Pulmonary artery endothelial cell (primary cell): ENCODE results near the gene WFIKKN1. TPM values are rescaled to one million over a fixed set of nuclear protein-coding genes. Genes with fewer than 3 reads are reported as not detected.

Experiments used
- DNase-seq: peaks from one replicate; pipeline ENCODE4 v3.0.0-alpha.2; 2011; ENCODE audit warnings: low read depth, low spot score
- total RNA-seq: library from RNA; depleted of rRNA; stranded (reverse); fragments of >200 nt; gene quantifications from 2 replicates; pipeline ENCODE4 v1.2.3, GENCODE V29; 2014

WFIKKN1 gene
- total RNA-seq, 1 donor from 2014 or later, result 0.07 TPM

DNA sequence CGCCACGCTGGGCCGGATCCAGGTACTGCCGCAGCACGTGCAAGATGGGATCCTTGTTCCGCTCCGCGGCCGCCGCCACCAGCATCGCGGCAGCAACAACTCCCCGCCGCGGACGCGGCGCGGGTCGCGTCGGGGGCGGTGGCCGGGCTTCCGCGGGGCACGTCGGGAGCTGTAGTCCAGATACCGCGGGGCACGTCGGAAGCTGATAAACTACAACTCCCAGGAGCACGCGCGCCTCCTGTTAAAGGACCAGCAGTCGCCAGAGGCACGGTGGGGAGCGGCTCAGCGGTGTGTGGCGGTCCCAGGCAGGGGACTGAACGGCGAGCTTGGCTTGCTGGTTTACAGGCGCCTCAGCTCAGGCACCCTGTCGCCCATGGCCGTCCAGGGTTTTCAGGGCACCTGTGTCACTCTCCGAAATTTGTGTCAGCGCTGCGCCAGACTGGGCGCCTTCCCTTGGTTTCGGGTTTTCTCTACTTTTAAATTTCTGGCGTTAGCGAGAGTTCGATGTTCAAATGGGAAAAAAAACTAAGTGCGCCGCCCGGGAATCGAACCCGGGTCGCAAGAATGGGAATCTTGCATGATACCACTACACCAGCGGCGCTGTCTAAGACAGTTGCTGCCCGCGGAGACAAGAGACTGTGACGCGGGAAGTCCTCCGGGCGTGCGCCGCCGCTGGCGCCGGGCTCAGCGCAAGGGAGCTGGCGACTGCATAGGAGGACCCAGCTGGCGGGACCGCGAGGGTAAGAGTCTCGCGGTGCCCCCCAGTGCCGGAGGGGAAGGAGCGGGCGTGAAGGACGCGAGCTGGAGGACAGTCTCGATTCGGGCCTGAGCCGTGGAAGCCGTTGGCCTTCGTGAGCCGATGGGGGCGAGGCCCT, 5.7 kb downstream of the WFIKKN1 start, which contains the start of gene METTL26:
Gene METTL26 (minus strand): TSS at position 100 of the 875 bp plus-strand sequence. CDS start 15 bp downstream, at position 85.
- DNase-seq, result peak; percentile 88

GRCh38 chr16:637081-638018, 6.6 kb downstream of the WFIKKN1 start:
- DNase-seq, result peak; percentile 59

DNA sequence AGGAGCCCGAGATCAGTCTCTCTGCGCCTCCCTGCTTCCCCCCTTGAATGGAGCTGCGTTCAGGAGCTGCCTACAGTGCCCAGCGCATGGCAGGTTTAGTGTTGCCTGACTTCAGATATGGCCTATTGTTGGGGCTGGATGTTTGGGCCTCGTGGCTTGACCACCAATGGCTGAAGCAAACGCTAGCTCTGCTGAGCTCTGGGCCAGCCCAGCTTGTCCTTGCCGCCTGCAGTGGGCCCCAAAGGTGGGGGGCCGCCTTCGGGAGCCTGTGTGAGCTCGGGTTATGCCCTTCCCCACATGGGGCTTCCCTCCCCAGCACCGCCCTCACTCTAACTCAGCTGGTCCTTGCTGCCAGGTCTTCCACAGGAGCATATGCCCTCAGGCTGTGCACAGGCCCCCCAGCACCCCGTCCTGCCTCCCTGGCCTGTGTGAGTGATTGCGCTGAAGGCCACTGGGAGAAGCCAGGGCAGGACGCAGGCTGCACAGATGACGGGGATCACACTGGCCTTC, 7.3 kb downstream of the WFIKKN1 start:
- no peak for DNase-seq

- no peak for DNase-seq
Observed at GRCh38 chr16:638836-639235, 8.1 kb downstream of the WFIKKN1 start.

DNA sequence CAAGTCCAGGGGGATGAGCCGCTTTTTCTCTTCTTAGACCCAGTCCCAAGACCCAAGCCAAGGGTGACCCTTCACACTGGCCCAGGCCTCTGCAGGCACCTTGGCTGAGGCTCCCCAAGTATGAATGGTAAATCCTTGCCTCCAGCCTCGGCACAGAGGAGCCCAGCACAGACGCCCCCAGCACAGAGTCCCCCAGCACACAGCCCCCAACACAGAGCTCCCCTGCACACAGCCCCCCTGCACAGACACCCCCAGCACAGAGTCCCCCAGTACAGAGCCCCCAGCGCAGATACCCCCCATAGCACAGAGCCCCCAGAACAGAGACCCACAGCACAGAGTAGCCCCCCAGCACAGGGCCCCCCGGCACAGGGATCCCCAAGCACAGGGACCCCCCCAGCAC, 9.8 kb downstream of the WFIKKN1 start:
- DNase-seq, result no peak

- DNase-seq, result no peak
Observed at GRCh38 chr16:641326-642188, 10.8 kb downstream of the WFIKKN1 start, which contains the start of gene MCRIP2. Gene MCRIP2 (plus strand): TSS chr16:641828. CDS start chr16:641992, 164 bp downstream.

DNA sequence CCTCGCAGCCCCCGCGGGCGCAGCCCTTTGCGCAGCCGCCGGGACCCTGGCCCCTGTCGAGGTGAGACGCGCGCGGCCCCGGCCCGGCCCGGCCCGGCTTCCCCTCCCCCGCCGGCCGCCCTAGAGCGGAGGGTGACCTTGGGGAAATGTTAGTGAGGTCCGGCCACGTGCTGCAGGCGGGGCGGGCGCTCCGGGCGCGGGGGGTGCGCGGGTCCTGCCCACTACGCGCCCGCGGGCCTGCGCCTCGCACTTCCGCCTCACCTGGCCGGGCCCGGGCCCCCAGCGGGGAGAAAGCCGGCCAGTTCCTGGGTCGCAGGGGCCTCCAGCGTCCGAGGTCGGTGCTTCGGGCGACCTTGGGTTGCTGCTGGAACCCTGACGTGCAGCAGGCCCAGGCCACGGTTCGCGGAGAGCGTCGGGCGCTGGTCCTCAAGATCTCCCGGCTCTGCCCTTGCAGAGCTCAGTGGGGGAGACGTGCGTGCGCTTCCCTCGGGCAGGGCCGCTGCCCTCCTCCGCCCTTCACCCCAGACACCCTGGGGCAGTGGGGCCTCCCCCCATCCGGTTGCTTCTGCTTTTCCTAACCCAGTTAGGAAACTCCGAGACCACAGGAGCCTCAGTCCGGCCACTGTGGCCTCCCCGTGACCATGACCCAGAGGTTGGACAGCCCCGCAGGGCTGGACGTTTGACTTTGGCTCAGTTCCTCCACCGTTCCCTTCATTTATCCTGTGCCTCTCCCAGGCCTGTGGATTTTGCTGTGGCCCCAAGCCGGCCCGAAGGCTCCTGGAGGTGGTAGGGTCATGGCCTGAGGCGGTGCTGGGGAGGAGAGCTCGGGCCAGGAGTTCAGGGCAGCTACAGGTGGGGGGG, 11.6 kb downstream of the WFIKKN1 start:
- DNase-seq, result no peak

DNA sequence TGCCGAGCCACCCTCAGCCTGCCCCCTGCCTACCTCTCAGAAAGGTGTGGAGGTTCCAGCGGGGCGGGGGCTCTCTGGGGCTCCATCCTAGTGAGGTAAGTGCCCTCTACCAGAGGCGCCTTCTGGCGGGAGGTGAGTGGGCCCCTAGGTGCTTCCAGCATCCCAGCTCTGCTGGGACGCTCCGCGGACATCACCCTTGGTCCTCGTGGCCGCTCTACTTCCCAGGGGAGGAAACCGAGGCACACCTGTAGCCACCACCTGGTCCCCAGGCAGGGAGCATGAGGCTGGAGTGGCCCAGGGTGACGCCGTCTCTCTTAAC, 12.2 kb downstream of the WFIKKN1 start:
- no peak for DNase-seq

- no peak for DNase-seq
Observed at GRCh38 chr16:644556-644955, 13.8 kb downstream of the WFIKKN1 start.

DNA sequence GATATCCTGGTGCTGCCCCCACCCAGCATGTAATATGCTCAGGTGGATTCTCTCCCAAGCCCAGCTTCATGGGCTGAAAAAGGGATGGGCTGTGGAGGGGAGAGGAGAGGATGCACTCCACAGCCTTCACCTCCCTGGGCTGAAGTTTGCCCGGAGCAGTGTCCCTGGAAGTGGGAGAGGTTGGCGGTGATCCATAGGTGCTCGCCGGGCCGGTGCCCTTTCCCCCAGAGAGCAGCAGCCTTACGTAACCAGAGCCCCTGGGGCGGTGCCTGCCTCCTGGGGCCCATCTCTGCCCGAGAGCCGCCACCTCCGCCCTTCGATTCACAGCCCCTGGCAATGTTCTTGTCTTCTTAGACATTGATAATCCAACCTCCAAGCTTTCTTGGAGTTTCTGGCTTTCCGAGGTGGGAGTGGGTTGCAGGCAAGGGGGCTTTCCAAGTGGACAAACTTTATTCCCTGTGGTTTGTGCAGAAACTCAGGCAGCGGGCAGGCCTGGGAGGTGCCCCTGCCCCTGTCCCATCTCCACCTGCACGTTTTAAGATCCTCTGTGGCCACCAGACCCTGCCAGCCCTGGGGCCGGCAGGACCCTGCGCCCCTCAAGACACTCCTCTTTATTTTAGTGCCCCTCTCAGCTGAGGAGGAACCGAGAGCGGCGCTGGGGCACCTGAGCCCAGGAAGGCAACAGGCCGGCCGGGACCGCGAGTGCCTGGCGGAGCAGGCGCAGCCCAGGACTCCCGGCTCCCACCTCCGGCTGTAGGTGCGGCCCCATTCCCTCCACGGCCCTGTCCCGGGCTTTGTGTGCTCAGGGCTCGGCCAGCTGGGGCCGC, 15.3 kb downstream of the WFIKKN1 start:
- DNase-seq, result no peak

DNA sequence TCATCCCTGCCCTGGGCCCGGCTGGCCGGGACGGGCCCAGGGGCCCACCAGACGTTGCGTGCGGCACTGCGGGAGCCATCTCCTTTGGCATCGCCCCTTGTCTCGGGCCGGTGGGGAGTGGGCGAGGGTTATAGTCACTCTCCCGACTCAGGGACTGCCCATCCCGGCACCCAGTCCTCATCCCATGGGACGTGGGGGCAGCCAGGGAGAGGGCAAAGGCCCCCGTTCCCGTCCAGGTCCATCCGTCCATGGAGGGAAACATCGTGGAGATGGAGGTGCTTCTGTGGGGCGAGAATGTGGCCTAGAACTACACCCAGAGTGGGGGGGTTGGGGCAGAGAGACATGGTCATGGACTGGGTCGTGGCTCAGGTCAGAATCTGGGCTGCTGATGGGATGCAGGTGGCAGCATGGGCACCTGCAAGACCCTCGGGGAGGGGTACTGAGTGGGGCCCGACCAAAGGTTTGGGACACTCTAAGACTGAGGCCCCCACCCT, 15.9 kb downstream of the WFIKKN1 start:
- DNase-seq, result no peak

DNA sequence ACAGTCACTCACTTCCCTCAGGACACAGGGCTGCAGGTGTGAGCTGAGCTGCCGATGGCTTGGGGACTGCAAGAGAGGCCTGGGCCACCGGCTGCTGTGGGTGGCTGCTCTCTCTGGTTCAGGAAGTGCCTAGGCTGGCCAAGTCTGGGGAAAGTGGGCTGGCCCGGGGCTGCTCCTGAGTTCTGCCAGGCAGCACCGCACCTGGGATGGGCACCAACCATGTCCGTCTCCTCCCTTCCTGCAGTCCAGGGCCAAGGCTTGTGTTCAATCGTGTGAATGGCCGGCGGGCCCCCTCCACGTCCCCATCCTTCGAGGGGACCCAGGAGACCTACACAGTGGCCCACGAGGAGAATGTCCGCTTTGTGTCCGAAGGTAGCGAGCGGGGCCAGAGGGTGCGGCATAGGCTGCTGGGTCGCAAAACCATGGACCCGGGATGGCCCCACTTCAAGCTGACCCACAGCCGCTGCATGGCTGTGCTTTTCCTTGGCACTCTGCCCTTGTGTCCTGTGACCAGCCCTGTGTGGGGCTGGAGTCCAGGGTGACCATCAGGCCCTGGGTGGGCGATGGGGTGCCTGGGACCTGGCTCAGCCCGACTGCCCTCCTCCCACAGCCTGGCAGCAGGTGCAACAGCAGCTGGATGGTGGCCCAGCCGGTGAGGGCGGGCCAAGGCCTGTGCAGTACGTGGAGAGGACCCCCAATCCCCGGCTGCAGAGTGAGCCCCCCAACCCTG, 16.6 kb downstream of the WFIKKN1 start:
- no peak for DNase-seq

- no peak for DNase-seq
Observed at GRCh38 chr16:648071-648780, 17.4 kb downstream of the WFIKKN1 start.

DNA sequence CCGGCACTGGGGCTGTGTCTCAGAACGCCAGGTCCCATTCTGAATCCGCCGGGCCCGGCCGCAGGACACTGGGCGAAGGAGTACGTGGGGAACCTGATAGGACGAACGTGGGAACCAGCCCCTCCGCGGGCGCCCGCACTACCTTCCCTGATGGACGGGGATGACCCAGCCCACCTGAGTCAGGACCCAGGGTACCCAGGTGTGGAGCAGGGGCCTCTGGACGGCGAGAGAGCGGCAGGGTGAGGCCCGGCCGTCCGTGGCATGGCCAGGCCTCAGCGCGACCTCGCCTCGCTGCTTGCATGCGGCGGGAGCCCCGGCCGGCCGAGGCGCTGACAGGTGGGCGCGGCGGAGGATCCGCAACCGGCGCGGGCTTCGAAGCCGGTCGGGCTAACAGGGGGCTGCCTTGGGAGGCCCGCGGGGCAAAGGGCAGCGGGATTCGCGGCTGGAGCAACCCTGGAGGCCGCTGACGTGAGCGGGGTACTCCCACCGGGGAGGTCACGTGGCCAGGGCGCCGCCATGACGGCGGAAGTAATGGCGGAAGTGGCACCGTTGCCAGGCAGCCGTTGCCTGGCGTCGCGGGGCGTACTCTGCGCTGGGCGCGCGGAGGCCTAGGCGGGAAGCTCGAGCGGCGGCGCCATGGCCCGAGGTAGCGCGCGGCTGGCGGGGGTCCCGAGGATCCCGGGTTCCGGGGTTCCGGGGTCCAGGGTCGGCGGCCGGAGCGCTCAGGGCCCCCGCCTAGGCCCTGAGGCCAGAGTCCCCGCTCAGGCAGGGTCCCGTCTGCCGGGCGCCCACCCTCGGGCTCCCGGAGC, 18.2 kb downstream of the WFIKKN1 start, which contains the start of gene WDR90:
Gene WDR90 (plus strand): TSS at position 585 of the 809 bp plus-strand sequence. CDS start 52 bp downstream, at position 637.
- peak; percentile 67 for DNase-seq

DNA sequence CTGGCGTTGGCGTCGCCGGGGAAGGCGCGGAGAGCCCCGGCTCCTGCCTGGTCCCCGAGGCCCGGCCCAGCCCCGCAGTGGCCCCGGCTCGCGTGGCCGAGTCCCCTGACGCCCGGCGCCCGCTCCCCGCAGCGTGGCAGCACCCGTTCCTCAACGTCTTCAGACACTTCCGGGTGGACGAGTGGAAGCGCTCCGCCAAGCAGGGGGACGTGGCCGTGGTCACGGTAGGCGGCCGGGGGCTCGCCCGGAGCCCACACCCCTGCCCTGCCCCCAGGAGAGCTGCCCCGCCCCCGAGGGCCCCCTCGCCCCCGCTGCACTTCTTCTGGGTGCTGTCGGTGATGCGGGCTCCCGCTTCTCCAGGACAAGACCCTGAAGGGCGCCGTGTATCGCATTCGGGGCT, 18.8 kb downstream of the WFIKKN1 start:
- DNase-seq, result no peak

GRCh38 chr16:651844-652243, 21.1 kb downstream of the WFIKKN1 start:
- no peak for DNase-seq
